OCI-LY7 (cell line): Measurements from ENCODE around the gene SPINK4.

Experiments used
- CTCF ChIP-seq: fragments of 200-600 bp; sonication (generic); conservative IDR thresholded peaks from 2 replicates; pipeline ENCODE4 v1.5.1; 2014; ENCODE audit warnings: mild to moderate bottlenecking, antibody characterized with exemption, low read length, moderate library complexity, mixed read lengths
- EZH2phosphoT487 ChIP-seq: fragments of 200-600 bp; sonication (generic); IDR thresholded peaks from 2 replicates; pipeline ENCODE4 v1.6.1; 2018; ENCODE audit warnings: low read depth, borderline replicate concordance, mild to moderate bottlenecking, mixed run types, antibody characterized with exemption, low read length, moderate library complexity, mixed read lengths

GRCh38 chr9:33267151-33267767, 27.3 kb downstream of the SPINK4 start:
- TF ChIP-seq CTCF, result no peak
- no peak for TF ChIP-seq EZH2phosphoT487
